ENCODE measurements around the gene CDH20.

DNA sequence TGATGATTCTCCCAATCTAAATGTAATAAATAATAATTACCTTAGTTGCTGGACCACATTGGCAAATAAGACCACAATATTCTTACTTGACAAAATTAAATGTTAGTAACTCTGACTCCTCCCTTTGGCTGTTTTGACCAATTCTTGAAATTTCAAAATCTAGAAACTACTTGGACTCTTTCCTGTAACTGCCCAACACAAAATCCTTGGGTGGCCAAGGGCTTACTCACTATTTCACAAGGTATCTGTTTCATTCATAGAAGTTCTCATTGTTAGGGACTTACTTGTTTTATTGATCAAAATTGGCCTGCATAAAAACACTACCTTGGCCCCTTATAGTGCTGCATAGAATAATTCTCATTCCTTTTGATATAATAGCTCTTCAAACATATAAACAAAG lies 19.4 kb downstream of the CDH20 start:
- TF ChIP-seq, protein P1, sequence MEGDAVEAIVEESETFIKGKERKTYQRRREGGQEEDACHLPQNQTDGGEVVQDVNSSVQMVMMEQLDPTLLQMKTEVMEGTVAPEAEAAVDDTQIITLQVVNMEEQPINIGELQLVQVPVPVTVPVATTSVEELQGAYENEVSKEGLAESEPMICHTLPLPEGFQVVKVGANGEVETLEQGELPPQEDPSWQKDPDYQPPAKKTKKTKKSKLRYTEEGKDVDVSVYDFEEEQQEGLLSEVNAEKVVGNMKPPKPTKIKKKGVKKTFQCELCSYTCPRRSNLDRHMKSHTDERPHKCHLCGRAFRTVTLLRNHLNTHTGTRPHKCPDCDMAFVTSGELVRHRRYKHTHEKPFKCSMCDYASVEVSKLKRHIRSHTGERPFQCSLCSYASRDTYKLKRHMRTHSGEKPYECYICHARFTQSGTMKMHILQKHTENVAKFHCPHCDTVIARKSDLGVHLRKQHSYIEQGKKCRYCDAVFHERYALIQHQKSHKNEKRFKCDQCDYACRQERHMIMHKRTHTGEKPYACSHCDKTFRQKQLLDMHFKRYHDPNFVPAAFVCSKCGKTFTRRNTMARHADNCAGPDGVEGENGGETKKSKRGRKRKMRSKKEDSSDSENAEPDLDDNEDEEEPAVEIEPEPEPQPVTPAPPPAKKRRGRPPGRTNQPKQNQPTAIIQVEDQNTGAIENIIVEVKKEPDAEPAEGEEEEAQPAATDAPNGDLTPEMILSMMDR (IDR thresholded peaks at IDR 0.05) = no peak
- no peak for TF ChIP-seq POLR2A (IDR thresholded peaks at IDR 0.05)

All from transverse colon (tissue), 3 donors.